ENCODE data around the gene PPP5C.

- no peak for TF ChIP-seq CTCF (conservative IDR thresholded peaks at IDR 0.05)
- TF ChIP-seq EZH2 (IDR thresholded peaks at IDR 0.05; ENCODE audit: low read depth) = no peak
Measured at GRCh38 chr19:46392252-46392801, 45.4 kb downstream of the PPP5C start.
